ENCODE measurements around the gene COL18A1.

The COL18A1 gene

GRCh38 chr21:45411810-45412206 is 6.8 kb downstream of the COL18A1 start:
- FAIRE-seq, result no peak
- DNase-seq (ENCODE audit: insufficient read length, low spot score), result no peak

- DNase-seq (ENCODE audit: insufficient read length, low spot score), result no peak
- FAIRE-seq, result no peak
Measured at GRCh38 chr21:45412491-45412890, 7.5 kb downstream of the COL18A1 start.

GRCh38 chr21:45412909-45413611 is 8.1 kb downstream of the COL18A1 start:
- no peak for FAIRE-seq

DNA sequence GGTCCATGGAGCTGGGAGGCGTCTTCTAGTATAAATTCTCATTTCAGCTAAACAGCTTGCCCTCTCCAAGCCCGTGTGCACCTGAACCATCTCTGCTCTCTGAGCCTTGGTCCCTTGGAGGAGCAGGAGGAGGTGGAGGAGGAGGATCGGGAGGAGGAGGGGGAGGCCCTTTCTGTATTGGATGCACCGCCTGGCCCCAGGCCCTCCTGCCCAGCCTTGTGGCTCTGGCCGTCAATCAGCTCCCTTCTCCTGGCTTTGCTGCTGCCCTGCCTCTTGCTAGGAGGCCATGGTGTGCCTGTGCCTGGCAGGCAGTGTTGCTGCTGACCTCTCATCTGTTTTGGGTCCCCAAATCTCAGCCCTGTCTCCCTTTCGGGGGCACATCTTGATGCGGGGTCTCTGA is 9.0 kb downstream of the COL18A1 start:
- DNase-seq (ENCODE audit: insufficient read length, low spot score), result no peak
- FAIRE-seq, result no peak

More at GRCh38 chr21:45412909-45413611, 8.1 kb downstream of the COL18A1 start:
- no peak for DNase-seq (ENCODE audit: insufficient read length, low spot score)

- no peak for FAIRE-seq
- DNase-seq (ENCODE audit: insufficient read length, low spot score), result no peak
Measured at GRCh38 chr21:45414396-45415187, 9.6 kb downstream of the COL18A1 start.

DNA sequence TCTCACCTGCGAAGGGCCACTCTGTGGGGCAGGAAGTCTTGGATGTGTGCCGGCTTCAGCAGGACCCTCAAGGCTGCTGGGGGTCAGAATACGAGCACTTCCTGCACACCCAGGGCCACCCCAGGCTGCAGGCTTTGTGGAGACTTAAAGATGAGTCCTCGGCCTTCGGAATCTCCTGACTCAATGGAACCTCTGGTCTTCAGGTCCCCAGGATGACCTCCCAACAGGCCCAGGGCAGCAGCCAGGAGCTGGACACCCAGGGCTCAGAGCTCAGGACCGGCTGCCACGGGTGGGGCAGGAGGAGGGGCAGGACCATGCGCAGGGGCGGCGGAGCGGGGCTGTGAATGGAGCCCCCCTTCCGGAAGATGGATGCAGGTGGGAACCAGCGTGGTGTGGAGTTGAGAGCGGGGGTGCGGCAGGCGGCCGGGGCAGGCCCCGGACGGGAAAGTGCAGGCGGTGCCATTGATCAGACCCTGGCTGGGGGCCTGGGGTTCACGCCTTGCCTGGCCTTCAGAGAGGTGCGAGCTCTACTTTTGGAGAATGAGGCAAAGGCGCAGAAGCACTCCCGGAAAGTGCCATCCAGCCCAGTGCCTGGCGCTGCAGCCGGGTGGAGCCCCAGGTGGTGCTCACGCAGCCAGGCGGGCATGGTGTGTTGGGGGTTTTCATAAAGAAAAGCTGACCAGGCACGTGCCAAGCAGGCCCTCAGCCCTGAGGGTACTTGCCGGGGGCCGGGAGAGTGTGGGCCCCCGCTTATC is 10.4 kb downstream of the COL18A1 start:
- DNase-seq (ENCODE audit: insufficient read length, low spot score), result no peak
- no peak for FAIRE-seq

- DNase-seq (ENCODE audit: insufficient read length, low spot score) (no peak), FAIRE-seq (no peak)
Measured at GRCh38 chr21:45415943-45416611, 11.1 kb downstream of the COL18A1 start.

- DNase-seq (ENCODE audit: insufficient read length, low spot score) (no peak), FAIRE-seq (no peak)
Measured at GRCh38 chr21:45416620-45417019, 11.7 kb downstream of the COL18A1 start.

DNA sequence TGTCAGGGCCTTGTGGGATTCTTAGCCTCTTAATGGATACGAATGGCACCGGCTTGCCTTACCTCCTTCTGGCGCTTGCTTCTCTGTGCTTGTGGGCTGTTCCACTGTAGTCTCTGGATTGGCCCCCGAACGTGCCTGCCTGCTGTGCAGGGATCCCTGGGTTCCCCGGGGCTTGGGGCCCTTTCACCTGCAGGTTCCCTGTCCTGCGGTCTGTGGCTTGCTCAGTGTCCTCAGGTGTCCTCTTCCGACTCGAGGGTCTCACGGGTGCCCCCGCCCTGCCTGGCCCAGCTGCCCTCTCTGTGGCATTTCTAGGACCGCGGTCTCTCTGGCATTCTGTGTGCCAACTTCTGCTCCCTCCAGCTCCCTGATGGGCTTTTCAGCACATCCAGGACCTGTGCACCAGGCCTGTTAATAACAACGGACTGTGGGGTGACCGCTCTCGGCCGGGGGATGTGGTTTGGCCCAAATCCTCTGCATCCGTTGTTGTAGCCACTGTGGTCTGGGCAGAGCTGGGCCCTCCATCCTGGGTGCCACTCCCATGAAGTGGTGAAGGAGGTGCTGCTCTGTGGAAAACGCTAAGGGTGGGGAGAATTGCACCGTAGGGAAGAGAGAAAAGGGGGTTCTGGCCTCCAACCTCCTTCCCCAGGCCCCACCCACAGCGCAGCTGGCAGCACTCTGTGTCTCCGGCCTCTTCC is 12.4 kb downstream of the COL18A1 start:
- no peak for DNase-seq (ENCODE audit: insufficient read length, low spot score)
- FAIRE-seq, result no peak

- no peak for DNase-seq (ENCODE audit: insufficient read length, low spot score)
- FAIRE-seq, result no peak
Measured at GRCh38 chr21:45417951-45418300, 13.0 kb downstream of the COL18A1 start.

DNA sequence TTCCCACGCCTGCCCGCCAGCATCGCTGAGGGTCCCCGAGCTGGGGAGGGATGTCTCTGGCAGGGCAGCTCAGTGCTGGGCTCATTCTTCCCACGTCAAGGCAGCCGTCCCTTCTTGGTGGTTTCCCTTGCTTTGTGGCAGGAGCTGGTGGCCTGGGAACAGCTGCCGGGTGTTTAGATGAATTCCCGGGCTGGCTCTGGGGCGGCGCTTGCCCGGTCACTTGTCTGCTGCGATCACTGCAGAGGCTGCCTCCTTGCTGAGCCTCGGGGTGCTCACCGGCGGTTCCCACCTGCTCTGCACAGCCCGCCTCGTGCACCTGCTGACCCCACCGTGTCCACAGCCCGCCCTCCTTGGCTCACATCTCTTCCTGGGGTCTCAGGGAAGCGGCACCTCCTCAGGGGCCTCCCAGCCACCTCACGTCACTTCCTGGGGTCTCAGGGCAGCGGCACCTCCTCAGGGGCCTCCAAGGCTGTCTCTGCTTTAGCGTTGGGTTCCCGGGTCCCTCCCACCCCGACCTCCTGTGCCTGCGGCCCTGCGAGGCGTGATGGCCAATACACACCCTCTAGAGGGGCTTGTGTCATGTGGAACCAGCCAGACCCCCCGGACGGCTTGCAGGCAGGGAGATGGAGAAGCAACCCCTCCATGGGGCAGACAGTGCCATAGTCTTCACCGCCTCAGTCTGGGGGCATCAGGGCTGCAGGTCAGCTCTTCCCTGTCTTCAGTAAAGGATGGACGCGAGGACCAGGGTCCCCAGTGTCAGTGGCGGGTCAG is 13.5 kb downstream of the COL18A1 start:
- FAIRE-seq (no peak), DNase-seq (ENCODE audit: insufficient read length, low spot score) (no peak)

DNA sequence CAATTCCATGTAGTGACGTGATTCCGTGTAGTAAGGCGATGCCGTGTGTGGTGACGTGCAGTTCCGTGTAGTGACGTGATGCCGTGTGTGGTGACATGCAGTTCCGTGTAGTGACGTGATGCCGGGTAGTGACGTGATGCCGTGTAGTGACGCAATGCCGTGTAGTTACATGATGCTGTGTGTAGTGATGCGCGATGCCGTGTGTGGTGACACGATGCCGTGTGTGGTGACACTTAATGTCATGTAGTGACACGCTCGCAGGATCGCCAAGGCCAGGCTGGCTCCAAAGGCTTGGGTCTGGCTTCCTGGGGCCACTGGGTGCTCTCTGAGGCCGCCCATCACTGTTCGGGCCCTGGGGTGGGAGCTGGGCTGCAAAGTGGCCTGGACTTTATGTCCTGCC is 14.2 kb downstream of the COL18A1 start:
- DNase-seq (ENCODE audit: insufficient read length, low spot score), result no peak
- peak; percentile 91 for FAIRE-seq

GRCh38 chr21:45420061-45421041 is 15.4 kb downstream of the COL18A1 start:
- no peak for DNase-seq (ENCODE audit: insufficient read length, low spot score)
- FAIRE-seq, result no peak

GRCh38 chr21:45421071-45421845 is 16.3 kb downstream of the COL18A1 start:
- no peak for DNase-seq (ENCODE audit: insufficient read length, low spot score)
- no peak for FAIRE-seq

GRCh38 chr21:45421846-45422775 is 17.1 kb downstream of the COL18A1 start:
- DNase-seq (ENCODE audit: insufficient read length, low spot score), result no peak
- FAIRE-seq, result peak; percentile 81

GRCh38 chr21:45423201-45423955 is 18.4 kb downstream of the COL18A1 start:
- no peak for FAIRE-seq
- DNase-seq (ENCODE audit: insufficient read length, low spot score), result no peak

All from HTR-8/SVneo (cell line).